ENCODE results near the gene PTPA.

- TF ChIP-seq ZNF274 (IDR thresholded peaks at IDR 0.05; ENCODE audit: low read depth, low read length) (no peak), YY1 (IDR thresholded peaks at IDR 0.05; ENCODE audit: insufficient read depth, insufficient read length) (no peak), SUZ12 (IDR thresholded peaks at IDR 0.05; ENCODE audit: extremely low read depth, insufficient read depth, insufficient read length) (no peak)
Measured at GRCh38 chr9:129156163-129156562, 44.9 kb downstream of the PTPA start.
